T-helper 1 cell (primary cell): ENCODE data around the gene PDE6B.

ENCODE experiments used
- DNase-seq, 5 donors: peaks; one replicate each; pipeline ENCODE4 v3.0.0-alpha.2; 2012 to 2020

Gene PDE6B

DNA sequence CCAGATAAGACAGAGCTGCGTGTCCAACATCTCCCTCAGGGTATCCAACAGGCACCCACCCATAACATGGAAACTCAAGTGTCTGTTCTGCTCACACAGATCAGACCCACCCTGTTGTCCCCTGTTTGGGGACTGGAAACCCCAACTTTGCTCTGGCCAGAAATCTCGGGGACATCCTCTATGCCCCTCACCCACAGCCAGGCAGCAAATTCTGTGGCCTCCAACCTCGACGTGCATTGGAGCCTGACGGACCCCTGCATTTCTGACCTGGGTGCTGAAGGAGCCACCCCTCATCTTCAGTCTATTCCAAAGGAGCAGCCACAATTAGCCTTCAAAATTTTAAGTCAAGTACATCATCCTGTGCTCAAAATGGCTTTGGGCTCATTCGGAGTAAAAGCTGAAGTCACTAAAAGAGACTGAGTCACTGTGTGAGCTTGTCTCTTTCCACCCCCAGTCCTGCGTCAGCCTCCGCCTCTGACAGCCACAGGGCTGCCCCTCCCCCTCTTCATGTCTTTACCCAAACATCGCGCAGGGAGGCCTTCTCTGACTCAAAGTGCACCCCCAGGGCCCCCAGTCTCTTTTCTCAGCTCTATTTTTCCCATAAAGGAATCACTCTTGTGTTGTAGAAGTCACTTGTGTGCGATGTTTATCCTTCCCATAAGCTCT lies 24.4 kb upstream of the PDE6B start:
- DNase-seq, result no peak

- DNase-seq, result no peak
Measured at GRCh38 chr4:601612-602558, 23.5 kb upstream of the PDE6B start.

GRCh38 chr4:602559-602942 lies 22.8 kb upstream of the PDE6B start:
- DNase-seq, result peak in 3 of 5 donors; percentile 17 to 23 (median 22)

- no peak for DNase-seq
Measured at GRCh38 chr4:604131-604530, 21.2 kb upstream of the PDE6B start.

DNA sequence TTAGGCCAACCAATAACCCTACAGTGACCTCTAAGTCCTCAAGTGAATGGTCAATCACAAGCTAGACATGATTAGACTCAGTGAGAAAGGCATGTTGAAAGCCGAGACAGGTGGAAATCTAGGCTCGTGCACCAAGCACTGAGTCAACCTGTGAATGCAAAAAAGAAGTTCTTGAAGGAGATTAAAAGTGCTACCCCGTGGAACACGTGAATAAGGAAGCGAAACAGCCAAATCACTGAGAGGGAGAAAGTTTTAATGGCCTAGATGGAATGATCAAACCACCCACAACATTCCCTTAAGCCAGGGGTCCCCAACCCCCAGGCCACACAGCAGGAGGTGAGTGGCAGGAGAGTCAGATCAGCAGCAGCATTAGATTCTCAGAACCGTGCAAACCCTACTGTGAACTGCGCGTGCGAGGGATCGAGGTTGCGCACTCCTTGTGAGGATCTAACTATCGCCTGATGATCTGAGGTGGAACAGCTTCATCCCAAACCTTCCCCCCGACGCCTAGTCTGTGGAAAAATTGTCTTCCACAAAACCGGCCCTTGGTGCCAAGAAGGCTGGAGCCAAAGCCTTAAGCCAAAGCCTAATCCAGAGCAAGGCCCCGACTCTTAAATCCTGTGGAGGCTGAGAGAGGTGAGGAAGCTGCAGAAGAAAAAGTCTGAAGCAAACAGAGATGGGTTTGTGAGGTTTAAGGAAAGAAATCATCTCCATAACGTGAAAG lies 19.5 kb upstream of the PDE6B start:
- DNase-seq, result no peak

GRCh38 chr4:608236-608635 lies 17.1 kb upstream of the PDE6B start:
- DNase-seq, result no peak

DNA sequence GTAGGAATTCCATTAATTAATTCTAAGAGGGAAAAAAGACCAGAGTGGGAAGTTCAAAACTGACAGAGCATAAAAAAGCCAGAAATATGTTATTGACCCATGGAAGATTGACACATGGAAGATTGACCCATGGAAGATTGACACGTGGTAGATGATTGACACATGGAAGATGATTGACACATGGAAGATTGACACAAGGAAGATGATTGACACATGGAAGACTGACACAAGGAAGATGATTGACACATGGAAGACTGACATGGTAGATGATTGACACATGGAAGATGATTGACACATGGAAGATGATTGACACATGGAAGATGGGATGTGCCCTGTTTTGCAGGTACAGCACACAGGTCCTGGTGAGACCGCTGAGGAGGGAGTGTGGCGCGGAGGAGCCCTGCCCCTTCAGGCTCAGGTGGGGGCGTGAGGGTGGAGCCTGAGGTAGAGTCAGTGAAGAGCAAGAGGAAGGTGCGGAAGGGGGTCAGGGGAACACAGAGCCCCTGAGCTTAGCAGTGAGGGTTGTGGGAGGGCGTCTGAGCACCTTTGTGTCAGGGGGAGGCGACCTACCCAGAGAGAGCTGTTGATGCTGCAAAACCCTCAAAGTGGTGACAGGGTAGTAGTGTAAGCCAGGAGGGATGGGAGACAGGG lies 15.8 kb upstream of the PDE6B start:
- DNase-seq, result no peak

DNA sequence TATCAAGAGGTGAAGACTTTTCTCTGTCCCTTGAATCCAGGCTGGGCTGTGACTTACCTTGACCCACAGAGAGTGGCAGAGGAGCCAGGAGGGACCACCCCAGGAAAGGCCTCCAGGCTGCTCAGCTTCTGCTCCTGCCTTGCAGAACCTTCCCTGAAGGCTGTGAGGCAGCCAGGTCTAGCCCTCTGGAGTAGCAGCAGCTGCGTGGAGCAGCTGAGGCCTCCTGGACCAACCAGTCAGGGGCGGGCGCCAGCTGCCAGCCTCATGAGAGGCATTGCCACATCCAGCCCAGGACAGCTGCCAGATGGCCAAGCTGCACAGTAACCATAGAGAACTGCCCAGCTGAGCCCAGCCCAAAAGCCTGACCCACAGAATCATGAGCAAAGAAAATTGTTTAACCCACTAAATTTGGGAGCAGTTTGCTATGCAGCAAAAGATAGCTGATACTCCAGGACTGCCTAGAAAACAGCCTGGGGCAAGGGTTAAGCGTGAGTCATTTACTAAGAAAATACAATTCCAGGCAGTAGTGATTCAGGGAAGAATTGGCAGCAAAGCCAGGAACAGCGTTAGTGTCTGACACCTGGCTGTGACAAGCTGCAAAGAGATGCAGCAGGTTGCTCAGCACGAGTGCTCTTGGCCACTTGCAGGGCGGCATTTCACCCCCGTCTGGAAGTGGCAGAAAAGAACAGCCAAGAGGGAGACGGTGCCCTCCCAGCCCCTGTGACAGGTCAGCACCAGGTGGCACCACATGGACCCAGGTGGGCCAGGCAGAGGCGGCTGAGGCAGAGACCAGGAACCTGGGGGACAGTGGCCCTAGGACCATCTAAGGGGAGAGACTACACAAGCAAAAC lies 14.7 kb upstream of the PDE6B start:
- no peak for DNase-seq

DNA sequence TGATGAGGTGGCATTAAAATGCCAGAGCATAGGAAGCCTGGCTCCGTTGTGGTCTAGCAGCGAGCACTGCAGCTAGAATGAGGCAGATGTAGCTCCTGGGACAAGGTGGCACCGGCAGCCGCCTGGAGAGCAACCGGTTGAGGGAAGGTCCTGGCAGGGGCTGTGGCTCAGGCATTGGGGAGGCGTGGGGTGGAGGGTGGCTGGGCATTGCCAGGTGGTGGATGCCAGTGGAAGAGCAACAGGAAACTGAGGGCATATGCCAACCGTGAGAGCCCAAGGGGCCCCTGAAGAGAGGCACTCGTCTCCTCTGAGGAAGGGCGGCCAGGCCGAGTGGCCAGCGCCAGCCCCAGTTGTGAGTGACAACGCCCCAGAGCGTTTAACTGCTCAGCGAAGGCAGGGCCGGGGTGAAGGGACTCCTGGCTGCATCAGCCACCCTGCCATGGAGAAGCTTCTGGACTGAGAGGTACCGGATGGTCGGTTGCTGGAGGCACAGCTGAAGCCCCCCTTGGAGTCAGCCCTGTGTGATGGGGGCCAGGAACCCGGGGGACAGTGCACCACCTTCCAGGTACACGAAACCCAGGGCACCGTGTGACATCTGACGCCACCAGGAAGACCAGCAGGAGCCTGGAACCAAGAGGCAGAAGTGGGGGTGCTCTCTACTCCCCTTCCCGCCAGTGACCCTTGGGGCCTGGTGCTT lies 13.2 kb upstream of the PDE6B start:
- DNase-seq, result no peak

GRCh38 chr4:612749-613125 lies 12.6 kb upstream of the PDE6B start:
- no peak for DNase-seq

DNA sequence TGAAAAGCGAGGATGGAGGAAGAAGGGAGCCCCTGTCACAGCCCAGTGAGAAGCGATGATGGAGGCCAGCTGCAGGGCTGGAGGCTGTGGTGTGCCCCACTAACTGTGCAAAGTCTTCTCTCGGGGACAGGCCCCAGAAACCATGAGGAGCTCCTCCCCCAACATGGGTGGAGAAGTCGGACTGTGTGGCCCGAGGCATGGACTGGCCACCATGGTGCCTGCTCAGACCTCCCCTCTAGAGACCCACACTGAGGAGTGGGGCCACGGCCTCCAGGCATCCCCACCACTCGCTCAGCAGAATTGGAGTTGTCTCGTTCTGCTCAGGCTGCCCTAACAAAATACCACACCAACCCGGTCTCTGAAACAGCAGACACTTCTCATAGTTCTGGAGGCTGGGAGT lies 12.2 kb upstream of the PDE6B start:
- DNase-seq, result no peak

DNA sequence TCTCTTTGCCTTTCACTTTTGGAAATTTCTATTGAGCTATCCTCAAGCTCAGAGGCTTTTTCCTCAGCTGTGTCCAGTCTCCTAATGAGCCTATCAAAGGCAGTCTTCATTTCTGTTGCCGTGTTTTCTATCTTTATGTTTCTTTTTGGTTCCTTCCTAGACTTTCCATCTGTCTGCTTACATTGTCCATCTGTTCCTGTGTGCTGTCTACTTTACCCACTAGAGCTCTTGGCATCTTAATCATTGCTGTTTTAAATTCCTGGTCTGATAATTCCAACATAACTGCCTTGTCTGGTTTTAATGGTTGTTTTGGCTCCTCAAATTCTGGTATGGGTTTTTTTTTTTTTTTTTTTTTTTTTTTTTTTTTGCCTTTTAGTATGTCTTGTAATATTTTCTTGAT lies 9.3 kb upstream of the PDE6B start:
- DNase-seq, result no peak

DNA sequence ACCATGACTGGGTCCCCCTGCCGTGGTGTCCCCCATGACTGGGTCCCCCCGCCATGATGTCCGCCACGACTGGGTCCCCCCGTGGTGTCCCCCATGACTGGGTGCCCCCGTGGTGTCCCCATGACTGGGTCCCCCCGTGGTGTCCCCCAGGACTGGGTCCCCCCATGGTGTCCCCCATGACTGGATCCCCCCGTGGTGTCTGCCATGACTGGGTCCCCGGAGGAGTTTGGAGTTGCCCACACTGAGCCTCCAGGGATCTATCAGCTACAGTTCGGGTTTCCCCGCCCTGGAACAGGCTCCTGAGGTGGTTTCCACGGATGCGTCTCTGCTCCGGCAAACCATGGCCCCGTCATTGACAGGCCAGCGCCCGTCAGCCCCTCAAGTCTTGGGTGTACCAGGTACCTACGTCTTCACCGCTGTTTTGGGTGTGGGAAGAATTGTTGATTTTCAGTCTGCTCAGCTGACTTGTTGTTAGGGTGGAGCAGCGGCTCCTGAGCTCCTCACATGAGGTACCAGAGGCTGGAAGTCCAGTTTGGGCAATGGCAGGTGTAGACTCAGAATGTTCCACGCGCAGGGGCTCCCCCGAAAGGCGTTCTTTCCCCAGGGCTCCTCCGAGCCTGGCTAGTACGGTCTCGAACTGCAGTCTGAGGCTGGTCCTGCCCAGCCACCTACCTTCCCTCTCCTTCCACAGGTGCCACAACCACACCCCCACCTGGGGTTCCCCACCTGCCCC lies 8.3 kb upstream of the PDE6B start:
- DNase-seq, result no peak

DNA sequence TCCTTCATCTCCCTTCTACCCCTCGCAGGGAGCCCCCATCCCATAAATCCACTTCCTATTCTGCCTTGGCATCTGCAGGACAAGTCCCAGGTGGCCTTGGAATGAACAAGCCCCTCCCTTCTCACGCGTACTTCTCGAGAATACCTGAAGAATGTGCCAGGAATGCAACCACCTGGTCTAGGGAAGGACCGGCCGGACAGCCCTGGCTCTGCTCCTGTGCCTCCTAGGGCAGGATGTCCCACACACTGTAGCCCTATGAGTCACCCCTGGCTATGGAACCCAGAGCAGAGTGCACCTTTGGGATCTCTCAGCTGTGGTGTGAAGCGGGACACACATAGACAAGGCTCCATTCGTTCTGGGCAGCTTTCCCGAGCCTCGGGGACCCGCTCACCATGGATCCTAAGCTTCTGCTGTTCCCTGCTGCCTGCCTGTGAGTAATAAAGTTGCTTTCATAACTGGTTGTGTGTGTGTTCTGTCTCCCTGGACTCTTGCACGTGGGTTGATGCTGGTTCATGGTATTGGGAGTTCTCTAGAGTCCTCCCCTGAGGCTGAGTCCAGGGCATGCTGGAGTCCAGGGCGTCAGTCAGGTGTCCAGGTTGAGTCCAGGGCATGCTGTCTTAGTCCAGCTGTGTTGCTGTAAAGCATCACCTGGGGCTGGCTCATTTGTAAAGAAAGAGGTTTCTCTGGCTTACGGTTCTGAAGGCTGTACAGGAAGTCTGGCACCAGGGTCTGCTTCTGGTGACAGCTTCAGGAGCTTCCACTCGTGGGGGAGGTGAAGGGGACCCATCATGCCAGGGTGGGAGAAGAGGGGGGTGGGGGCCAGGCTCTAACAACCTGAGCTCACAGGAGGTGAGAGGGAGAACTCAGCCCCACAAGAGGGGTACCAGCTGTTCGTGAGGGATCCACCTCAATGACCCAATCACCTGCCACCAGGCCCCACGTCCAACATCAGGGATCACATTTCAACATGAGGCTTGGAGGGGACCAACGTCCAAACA lies 7.4 kb upstream of the PDE6B start:
- DNase-seq, result no peak

- DNase-seq, result no peak
Measured at GRCh38 chr4:620201-620600, 5.2 kb upstream of the PDE6B start.

GRCh38 chr4:620851-621261 lies 4.5 kb upstream of the PDE6B start:
- DNase-seq, result no peak

DNA sequence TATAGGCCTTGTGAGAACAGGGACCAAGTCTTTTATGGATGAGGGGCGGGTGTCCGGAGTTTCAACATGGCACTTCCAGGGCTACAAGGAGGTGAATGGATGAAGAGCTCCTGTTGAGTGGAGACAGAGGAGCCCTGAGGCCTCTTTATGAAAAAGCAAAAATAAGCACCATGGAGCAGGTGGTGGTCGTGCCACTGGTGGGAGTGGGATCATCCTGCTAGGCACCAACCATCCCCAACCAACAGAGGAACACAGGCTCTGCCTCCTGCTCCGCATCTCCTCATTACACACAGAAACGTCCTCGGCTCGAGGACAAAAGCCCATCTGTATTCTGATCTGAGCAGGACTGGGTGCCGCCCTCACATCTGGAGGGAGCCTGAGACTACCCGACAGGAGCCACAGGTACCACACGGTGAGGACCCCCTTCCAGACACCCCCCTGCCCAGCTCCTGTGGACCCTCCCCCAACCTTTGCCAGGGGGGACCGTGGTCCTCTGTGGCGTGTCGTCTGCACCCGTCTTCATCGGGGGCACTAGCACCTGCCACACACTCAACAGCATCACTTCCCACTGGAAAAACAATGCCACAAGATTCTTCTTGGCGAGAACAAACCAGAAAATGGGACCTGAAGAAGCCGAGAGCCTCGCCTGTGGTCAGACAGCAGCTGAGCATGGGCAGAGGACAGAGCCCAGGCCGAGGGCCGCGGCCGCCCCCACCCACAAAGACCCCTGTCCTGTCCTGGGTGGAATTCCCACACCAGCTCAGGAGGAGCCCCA lies 3.9 kb upstream of the PDE6B start:
- no peak for DNase-seq
